ENCODE data around the gene NF2.

Gene NF2

DNA sequence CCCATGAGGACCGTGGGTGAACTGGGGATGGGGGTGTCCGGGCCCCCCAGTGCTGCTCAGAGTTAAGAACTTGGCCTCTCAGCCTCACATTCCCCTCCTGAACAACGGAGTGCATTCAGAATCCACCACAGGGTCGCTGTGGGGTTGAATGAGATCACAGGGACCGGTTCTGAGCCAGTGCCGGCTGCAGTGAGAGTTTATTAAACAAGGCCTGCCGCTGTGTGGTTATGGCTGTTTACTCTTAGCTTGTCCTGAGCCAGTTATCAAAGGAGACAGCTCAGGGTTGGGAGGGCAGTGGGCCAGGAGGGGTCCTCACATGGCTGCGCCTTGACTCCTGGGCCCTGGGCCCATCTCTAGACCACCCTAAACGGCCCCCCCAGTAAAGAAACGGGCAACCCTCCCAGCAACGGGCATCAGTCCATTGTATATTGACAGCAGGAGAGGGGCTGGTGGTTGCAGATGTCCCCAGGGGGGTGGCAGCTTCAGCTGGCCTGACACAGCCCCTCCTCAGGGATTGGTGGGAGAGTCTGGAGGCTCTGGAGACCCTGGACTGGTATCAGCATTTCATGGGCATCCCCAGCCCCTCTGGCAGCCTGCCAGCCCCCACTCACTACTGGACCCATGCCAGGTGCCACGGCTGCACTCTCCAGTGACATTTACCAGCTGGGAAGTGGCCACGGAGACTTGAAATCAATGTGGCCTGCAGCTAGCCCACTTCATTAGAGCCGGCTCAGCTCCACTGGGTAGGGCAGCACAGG, 101.3 kb downstream of the NF2 start:
- DNase-seq: no peak

DNA sequence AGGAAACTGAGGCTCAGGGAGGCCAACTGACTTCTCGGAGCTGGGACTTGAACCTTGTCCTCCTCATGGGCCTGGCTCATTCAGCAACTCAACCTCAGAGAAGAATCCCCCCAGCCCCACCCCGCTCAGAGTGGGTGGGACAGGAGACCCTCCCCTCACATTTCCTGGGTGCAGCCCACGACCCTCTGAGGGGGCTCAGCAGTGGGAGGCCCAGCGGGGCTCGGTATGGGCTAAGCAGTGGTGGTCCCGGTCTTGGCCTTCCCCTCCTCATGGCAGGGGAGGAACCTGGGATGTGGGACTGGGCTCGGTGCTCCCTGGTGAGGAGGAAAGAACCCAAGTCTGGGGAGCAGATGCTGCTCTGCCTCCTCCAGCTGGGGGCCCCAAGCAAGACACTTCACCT, 102.2 kb downstream of the NF2 start:
- DNase-seq: no peak

- no peak for DNase-seq
Measured at GRCh38 chr22:29706486-29706885, 103.1 kb downstream of the NF2 start.

- DNase-seq: no peak
Measured at GRCh38 chr22:29707010-29707409, 103.6 kb downstream of the NF2 start.

GRCh38 chr22:29707471-29707870, 104.0 kb downstream of the NF2 start:
- no peak for DNase-seq

DNA sequence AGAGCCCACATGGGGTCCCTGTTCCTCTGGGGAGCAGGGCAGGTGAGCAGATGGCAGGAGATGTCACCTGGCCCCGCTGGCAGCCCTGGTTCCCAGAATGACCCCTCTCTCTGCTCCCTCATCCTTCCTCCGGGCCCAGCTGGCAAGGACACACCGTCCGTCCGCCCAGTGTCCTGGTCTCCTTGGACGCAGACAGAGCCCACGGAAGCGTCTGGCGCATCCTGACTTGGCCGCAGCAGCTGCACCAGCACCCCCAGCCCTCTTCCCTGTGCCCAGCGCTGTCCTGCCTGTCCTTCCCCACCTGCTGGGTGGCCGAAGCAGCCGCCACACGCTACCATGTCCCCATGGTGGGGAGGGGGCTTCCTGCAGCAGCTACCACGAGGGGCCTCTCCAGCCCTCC, 106.8 kb downstream of the NF2 start:
- no peak for DNase-seq

DNA sequence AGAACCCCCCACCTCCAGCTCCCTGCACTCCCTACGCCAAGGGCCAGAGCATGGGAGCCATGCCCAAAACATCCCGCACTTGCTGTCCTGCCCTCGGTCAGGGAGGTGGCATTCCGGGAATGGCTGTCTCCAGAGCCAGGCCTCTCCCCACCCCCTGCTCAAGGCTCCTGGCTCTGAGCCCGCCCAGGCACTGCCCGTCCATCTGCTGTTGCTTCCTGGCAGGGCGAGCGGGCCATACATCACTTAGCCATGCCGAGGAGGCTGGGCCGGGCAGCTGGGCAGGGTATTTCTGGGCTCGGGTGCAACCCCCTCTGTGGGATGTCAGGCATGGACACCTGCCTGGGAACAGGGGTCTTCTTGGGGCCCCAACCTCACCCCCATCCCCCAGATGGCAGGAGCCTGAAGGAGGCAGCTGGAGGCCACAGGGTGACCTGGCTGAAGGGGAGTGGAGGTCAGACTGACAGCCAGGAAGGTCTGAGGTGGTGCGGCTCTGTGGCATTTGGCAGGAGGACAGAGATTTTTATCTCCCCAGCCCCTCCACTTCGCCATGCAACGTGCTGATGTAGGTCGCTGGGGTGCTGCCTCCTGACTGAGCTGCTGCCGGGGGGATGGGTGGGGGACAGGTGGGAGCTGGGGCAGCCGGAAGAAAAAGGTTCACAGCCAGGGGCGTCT, 107.6 kb downstream of the NF2 start:
- no peak for DNase-seq

- DNase-seq: no peak
Measured at GRCh38 chr22:29712119-29712518, 108.7 kb downstream of the NF2 start.

DNA sequence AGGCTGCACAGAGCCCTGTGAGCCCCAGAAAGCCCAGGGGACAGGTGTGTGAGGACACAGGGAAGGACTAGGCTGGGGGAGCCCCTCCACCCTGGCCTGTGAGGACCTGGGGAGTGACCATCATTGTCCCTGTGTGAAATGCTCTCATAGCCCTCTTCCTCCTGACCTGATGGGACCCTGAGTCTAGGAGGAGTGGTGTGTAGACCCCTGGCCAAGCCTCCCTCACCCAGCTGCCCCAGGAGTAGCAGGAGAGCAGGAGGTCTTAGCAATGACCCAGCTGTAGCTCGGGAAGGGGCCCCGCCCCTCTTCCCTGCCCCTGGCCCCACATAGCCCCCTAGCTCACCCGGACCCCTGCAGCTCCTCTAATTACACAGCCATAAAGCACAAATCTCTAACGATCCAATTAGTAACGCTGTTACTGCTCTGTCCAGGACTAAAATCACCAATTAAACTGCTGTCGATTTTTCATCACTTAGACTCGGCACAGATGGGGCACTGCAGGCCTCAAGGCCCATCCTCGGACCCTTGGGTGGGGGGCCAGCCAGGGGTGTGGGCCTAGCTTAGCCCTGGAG, 109.8 kb downstream of the NF2 start:
- no peak for DNase-seq

GRCh38 chr22:29715240-29715639, 111.8 kb downstream of the NF2 start:
- no peak for DNase-seq

GRCh38 chr22:29715705-29716104, 112.3 kb downstream of the NF2 start:
- no peak for DNase-seq

GRCh38 chr22:29716814-29717545, 113.5 kb downstream of the NF2 start:
- DNase-seq: no peak

GRCh38 chr22:29717789-29718188, 114.4 kb downstream of the NF2 start:
- no peak for DNase-seq

DNA sequence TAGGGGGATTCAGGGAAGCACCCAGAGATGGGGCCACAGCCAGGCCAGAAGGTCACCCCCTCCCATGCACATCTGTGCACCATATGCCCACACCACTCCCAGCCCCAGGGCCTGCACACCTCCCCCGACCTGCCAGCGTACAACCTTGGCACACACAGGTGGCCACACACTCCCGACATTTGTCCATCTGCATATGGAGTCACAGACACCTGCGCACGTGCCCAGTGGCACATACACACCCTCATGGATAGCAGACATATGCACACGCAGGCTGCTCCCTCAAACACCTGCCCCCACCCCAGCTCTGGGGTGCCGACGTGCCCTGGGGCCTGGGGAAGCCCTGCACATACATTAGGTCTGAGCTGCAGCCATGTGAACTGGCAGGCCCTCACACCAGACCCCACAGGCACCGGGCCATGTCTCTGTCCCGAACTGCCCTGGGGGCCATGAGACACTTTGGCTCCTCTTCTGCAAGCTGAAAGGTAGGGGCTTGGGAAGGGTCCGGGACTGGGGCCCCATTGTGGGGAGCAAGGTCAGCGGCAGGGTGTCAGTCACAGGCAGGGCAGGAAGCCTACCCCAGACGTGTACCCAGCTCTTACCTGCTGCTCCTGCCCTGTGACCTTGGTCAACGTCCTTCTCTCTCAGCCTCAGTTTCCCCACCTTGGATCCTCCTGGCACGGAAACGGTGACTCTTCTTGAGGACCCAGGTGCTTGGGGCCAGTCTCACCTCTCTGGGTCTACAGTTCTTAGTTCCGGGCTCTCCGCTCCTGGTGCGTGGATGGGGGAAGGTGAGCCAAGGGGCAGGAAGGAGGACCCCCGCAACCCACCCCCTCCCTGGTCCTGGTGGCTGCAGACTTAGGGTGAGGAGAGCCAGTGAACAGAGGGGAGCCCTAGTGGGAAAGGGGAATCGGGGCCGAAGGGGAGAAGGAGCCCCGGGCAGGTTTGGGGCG, 115.8 kb downstream of the NF2 start:
- DNase-seq: no peak

- no peak for DNase-seq
Measured at GRCh38 chr22:29719899-29720645, 116.6 kb downstream of the NF2 start, which contains the start of gene CABP7. Gene CABP7, plus strand, starts transcription at chr22:29720003. Its CDS starts 422 bp downstream, at chr22:29720425.

- no peak for DNase-seq
Measured at GRCh38 chr22:29720811-29721323, 117.4 kb downstream of the NF2 start.

DNA sequence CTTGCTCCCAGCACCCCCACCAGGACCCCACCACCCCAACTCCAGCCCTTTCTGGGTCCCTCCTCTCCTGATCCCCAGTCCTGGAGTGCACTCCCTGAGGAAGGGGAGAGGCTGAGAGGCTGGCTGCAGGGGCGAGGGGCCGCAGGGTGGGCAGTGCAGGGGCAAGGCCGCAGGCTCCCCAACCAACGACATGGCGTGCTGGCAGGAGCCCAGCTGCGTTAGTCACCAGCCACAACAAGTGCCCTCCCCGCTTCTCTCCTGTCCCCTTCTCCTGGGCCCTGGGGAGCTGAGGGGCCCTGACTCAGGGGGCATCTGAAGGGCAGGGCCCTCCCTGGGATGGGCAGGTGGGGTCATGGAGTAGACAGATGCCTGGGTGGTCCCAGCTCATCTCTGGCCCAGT, 118.7 kb downstream of the NF2 start:
- no peak for DNase-seq

GRCh38 chr22:29722587-29722986, 119.2 kb downstream of the NF2 start:
- no peak for DNase-seq

- DNase-seq: no peak
Measured at GRCh38 chr22:29723766-29724165, 120.3 kb downstream of the NF2 start.

- no peak for DNase-seq
Measured at GRCh38 chr22:29724843-29725242, 121.4 kb downstream of the NF2 start.

DNA sequence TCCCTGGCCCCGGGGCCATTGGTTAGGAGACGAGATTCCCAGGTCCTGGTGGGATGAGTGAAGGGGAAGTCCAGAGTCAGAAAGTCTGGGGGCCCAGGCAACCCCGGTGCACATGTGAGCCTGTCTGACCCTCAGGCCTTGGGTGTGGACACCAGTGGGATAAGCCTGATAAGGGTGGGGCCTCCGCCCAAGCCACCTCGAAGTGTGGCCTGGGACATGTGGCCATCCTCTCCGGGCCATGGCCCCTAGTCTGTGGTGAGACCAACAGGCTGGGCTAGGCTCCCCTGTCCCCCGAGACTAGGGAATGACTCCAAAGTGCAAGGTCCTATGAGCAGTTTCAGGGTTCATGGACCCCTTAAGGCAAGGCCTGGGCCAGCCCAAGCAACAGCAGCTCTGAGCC, 122.7 kb downstream of the NF2 start:
- no peak for DNase-seq

Measured in NCI-H510A (cell line).